ENCODE results near the gene ERVK3-1. TPM values are rescaled to one million over a fixed set of nuclear protein-coding genes. Genes with fewer than 3 reads are reported as not detected.
A peak's percentile ranks its signal among the peaks of the same experiment; 100 is the strongest.
"Not testable (repeated sequence)": the region's sequence is repeated elsewhere in the genome, so short reads cannot be mapped to it uniquely, and the experiment has no call there.

The ERVK3-1 gene
- total RNA-seq, 4 donors from 2014 or later: 56.3 to 87.2 (median 64.5) TPM

DNA sequence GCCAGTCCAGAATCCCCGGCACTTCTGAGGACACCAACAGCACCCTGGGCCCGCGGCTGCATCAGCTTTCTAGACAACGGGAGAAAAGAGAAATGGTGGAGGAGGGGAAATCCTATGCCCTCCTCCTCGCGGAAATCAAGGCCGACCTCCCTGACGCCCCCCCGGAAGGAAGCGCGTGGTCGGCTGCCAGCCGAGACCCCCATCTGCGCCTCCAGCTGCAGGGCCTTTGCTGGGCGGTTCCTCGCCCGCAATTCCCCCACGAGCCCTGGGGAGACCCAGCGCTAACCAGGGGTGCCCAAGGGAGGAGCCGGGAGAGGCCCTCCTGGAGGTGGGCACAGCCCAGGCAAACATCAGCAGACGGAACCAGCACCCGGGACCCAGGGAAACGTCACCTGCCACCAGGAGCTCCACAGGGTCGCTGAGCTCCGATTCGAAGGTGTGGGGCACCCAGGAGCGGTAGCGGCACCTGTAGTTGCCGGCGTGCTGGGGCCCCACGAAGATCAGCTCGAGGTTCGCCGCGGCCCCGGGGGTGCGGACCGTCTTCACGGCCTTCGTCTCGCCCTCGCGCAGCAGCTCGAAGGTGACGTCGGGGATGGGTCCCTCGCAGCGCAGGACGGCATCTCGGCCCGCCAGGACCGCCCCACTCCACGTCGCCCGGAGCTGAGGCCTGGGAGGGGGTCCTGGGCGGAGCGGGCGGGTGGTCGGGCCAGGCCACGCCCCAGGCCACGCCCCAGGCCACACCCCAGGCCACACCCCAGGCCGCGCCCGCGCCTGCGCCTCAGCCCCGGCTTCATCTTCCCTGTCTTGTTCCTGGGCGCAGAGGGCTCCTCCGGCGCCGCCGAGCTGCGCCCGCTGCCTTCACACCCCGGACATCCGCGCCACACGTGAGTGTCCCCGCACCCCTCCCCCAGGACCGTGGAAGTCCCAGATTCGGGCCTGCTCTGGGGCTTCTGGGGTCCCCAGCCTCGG lies 42.1 kb downstream of the ERVK3-1 start:
- Histone ChIP-seq H3K9me3 (no peaks in the 10 kb centered on the region), H3K4me1 (peaks cover 9 to 18% of the 10 kb centered on the region in 2 donors), H3K27ac (peak overlapping the region in 2 of 3 donors; percentile 33 to 77), H3K36me3 (no peaks in the 10 kb centered on the region), H3K27me3 (no peaks in the 10 kb centered on the region), H3K4me3 (replicated peaks in 1 of 3) (peak overlapping the region in 2 of 3 donors; percentile 31 to 55)
- intact Hi-C loops (cut with DNase I): no loop called here
- DNase-seq: peak; percentile 27 to 45
- 2 to 4% methylated on average over 24 to 37 of the region's 82 CpGs for WGBS, 2 donors
- TF ChIP-seq POLR2A (IDR thresholded peaks at IDR 0.05): peak in 1 of 2 donors; percentile 43
- TF ChIP-seq, protein P1, sequence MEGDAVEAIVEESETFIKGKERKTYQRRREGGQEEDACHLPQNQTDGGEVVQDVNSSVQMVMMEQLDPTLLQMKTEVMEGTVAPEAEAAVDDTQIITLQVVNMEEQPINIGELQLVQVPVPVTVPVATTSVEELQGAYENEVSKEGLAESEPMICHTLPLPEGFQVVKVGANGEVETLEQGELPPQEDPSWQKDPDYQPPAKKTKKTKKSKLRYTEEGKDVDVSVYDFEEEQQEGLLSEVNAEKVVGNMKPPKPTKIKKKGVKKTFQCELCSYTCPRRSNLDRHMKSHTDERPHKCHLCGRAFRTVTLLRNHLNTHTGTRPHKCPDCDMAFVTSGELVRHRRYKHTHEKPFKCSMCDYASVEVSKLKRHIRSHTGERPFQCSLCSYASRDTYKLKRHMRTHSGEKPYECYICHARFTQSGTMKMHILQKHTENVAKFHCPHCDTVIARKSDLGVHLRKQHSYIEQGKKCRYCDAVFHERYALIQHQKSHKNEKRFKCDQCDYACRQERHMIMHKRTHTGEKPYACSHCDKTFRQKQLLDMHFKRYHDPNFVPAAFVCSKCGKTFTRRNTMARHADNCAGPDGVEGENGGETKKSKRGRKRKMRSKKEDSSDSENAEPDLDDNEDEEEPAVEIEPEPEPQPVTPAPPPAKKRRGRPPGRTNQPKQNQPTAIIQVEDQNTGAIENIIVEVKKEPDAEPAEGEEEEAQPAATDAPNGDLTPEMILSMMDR (IDR thresholded peaks at IDR 0.05): no peak

DNA sequence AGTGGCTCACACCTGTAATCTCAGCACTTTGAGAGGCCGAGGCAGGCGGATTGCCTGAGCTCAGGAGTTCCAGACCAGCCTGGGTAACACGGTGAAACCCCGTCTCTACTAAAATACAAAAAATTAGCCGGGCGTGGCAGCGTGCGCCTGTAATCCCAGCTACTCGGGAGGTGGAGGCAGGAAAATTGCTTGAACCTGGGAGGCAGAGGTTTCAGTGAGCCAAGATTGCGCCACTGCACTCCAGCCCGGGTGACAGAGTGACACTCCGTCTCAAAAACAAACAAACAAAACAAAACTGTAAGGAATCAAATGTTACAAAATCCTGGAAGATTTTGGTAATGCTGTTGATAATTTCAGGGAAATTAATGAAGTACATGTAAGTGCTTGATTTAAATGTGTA lies 42.9 kb downstream of the ERVK3-1 start:
- DNase-seq; H3K9me3 ChIP-seq; intact Hi-C loops (cut with DNase I); H3K36me3 ChIP-seq; H3K27me3 ChIP-seq: not testable (repeated sequence)
- Histone ChIP-seq H3K4me1 (peaks cover 9 to 18% of the 10 kb centered on the region in 2 donors), H3K27ac (peak overlapping the region in 1 of 3 donors; percentile 17), H3K4me3 (replicated peaks in 1 of 3) (peak overlapping the region in 2 of 3 donors; percentile 31 to 55)
- WGBS, 2 donors: 19 to 24% methylated on average over 12 of the region's 12 CpGs

DNA sequence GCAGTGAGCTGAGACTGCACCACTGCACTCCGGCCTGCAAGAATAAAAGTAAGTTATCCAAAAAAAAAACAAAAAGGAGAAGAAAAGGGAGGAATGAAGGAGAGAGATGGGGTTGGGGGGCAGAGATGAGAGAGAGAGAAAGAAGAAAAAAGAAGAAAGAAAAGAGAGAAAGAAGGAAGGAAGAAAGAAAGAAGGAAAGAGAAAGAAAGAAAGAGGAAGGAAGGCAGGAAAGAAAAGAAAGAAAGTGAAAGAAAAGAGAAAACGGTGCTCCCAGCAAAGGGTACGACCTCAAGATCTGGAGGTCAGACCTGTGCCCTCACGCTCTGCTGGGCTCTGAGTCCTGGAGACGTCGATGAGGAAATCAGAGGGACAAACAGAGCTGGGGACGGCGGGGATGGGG lies 44.4 kb downstream of the ERVK3-1 start:
- no peaks in the 10 kb centered on the region for H3K36me3 ChIP-seq
- no peaks in the 10 kb centered on the region for H3K9me3 ChIP-seq
- H3K4me3 ChIP-seq (replicated peaks in 1 of 3): no peak overlapping the region
- H3K27me3 ChIP-seq: no peaks in the 10 kb centered on the region
- intact Hi-C loops (cut with DNase I): no loop called here
- no peak overlapping the region for H3K27ac ChIP-seq
- no peak for DNase-seq
- TF ChIP-seq, protein P1 (IDR thresholded peaks at IDR 0.05): no peak
- TF ChIP-seq POLR2A (IDR thresholded peaks at IDR 0.05): no peak
- H3K4me1 ChIP-seq: peaks cover 7 to 16% of the 10 kb centered on the region in 2 donors
- 46 to 49% methylated on average over 8 of the region's 8 CpGs for WGBS, 2 donors

DNA sequence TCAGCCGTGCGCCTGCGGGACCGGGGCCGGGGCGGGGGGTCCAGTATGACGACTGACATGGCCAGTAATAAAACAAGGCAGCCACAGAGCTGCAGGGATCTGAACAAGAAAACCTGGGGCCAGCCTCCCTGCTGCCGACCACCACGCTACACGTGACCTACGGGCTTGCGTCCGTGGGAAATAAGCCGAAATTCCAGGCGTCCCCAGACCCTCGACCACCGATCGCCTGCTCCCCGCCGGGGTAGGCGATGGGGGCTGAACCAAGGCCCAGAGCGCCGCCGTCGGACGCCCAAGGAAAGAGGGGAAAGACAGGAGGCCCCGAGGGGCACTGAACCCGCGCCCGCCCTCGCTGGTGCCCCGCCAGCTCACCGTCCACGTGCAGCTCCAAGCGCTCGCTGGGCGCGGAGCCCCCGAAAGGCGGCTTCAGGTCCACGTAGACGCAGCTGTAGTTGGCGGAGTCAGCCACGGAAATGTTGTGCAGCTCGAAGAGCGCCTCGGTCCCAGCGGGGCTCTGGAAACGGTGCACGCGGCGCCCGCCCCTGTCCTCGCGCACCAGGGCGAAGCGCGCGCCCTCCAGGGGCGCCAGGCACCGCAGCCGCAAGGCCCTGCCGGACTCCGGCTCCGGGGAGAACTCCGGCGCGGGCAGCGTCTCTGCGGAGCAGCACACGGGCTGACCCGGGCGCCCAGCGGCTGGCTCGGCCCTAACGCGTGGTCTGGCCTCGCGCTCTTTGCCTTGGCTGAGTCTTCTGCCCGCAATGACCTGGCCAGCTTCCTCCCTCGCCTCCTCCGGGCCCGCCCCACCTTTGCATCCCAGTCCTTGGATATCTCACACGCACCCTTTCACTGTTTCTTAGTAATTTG lies 45.1 kb downstream of the ERVK3-1 start:
- no peaks in the 10 kb centered on the region for H3K27me3 ChIP-seq
- no peak overlapping the region for H3K4me3 ChIP-seq (replicated peaks in 1 of 3)
- no peak for DNase-seq
- H3K27ac ChIP-seq: no peak overlapping the region
- 29 to 34% methylated on average over 49 to 57 of the region's 84 CpGs for WGBS, 2 donors
- peaks cover 7 to 15% of the 10 kb centered on the region in 2 donors for H3K4me1 ChIP-seq
- no peaks in the 10 kb centered on the region for H3K36me3 ChIP-seq
- no peaks in the 10 kb centered on the region for H3K9me3 ChIP-seq
- TF ChIP-seq, protein P1 (IDR thresholded peaks at IDR 0.05): no peak
- no peak for TF ChIP-seq POLR2A (IDR thresholded peaks at IDR 0.05)
- intact Hi-C loops (cut with DNase I): no loop called here

DNA sequence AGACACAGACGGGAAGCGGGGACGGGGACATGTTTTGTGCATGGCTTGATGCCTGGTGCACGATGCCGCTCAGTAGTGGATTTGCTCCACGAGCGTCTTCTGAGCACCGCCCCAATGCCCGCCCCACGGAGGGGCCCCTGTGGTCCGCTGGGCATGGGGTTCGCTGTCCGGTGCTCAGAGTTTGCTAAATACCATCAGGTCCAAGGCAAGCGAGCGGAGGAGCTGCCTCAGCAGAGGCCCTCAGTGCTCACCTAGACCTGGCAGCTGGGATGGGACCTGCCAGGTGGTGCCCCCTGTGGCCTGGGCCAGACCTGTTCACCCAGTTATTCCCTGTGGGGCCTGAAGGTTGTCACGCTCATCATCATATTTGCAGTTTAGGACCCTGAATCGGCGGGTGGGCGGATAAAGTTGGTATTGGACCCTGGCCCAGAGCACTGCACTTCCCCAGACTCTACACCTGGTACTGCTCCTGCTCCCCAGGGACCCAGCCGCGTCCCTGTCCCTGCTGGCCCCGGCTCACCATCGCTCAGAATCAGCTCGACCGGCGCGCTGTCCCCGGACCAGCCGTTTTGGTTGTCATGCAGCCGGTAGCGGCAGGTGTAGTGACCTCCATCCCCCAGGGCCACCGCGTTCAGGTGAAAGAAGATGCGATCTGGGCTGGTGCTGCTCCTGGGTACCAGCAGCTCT lies 45.8 kb downstream of the ERVK3-1 start:
- peaks cover 7 to 15% of the 10 kb centered on the region in 2 donors for H3K4me1 ChIP-seq
- no peaks in the 10 kb centered on the region for H3K36me3 ChIP-seq
- DNase-seq: no peak
- 59 to 63% methylated on average over 12 to 32 of the region's 34 CpGs for WGBS, 2 donors
- intact Hi-C loops (cut with DNase I): no loop called here
- H3K9me3 ChIP-seq: no peaks in the 10 kb centered on the region
- no peak overlapping the region for H3K4me3 ChIP-seq (replicated peaks in 1 of 3)
- no peaks in the 10 kb centered on the region for H3K27me3 ChIP-seq
- no peak for TF ChIP-seq POLR2A (IDR thresholded peaks at IDR 0.05)
- TF ChIP-seq, protein P1 (IDR thresholded peaks at IDR 0.05): no peak
- no peak overlapping the region for H3K27ac ChIP-seq
